ENCODE data around the gene CHRNE. TPM values are rescaled to one million over a fixed set of nuclear protein-coding genes. Genes with fewer than 3 reads are reported as not detected.
A peak's percentile ranks its signal among the peaks of the same experiment; 100 is the strongest.

CHRNE gene
- total and polyA plus RNA-seq, 8 donors = 0.56 to 4.9 (median 0.92) TPM

DNA sequence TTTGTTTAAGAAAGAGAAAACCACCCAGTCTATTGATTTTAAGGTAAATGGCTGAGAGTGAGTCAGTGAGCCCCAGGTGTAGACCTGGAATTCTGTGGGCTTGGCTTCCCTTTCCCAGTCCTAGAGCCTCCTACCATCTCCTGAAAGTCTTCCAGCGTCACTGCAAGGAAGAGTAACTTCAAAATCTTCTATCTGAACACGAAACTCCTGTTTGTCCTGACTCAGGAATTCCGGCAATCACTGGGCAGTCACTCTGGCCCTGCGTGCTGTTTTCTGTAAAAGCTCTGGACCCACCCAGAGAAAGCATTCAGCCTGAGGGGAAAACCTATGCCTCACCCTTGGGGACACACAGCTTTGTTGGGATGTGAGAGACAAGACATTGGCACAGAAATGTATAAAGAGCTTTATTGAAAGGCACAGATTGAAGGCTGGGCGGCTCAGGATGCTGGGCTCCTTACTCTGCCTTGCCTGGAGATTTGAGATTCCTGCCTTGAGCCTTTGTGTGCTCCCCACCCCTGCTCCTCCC, 53.8 kb downstream of the CHRNE start:
- TF ChIP-seq, protein P1, sequence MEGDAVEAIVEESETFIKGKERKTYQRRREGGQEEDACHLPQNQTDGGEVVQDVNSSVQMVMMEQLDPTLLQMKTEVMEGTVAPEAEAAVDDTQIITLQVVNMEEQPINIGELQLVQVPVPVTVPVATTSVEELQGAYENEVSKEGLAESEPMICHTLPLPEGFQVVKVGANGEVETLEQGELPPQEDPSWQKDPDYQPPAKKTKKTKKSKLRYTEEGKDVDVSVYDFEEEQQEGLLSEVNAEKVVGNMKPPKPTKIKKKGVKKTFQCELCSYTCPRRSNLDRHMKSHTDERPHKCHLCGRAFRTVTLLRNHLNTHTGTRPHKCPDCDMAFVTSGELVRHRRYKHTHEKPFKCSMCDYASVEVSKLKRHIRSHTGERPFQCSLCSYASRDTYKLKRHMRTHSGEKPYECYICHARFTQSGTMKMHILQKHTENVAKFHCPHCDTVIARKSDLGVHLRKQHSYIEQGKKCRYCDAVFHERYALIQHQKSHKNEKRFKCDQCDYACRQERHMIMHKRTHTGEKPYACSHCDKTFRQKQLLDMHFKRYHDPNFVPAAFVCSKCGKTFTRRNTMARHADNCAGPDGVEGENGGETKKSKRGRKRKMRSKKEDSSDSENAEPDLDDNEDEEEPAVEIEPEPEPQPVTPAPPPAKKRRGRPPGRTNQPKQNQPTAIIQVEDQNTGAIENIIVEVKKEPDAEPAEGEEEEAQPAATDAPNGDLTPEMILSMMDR (IDR thresholded peaks at IDR 0.05) = no peak
- Histone ChIP-seq H3K9me3 (no peaks in the 10 kb centered on the region), H3K27ac (peak overlapping the region in 1 of 2 donors; percentile 53), H3K27me3 (no peaks in the 10 kb centered on the region), H3K4me3 (no peak overlapping the region), H3K4me1 (peaks cover 12 to 78% of the 10 kb centered on the region in 2 donors), H3K36me3 (no peaks in the 10 kb centered on the region)
- ATAC-seq (peak; percentile 25), DNase-seq (no peak)
- intact Hi-C loops (cut with DNase I) = no loop called here

Other genes with a start within 250 kb of the CHRNE start
- gene PELP1, start 199.0 kb downstream of the CHRNE start, total RNA-seq = 10 to 100 TPM; 42.2 to 48.8 TPM
- gene PELP1, start 199.0 kb downstream of the CHRNE start, polyA plus RNA-seq (ENCODE audit: insufficient read length in 6 of 6) = 10 to 100 TPM; 45.9 to 55.1 (median 46.7) TPM
- 100 to 1,000 TPM in 1 of 2 donors, 10 to 100 TPM in 1; 91.8 to 240 TPM for gene ARRB2, start 192.5 kb downstream of the CHRNE start, total RNA-seq
- 10 to 100 TPM; 41.3 to 55.8 (median 47.0) TPM for gene ARRB2, start 192.5 kb downstream of the CHRNE start, polyA plus RNA-seq (ENCODE audit: insufficient read length in 6 of 6)
- 10 to 100 TPM; 22.6 to 23.6 TPM for gene MED11, start 171.7 kb downstream of the CHRNE start, total RNA-seq
- 10 to 100 TPM; 19.9 to 26.5 (median 22.9) TPM for gene MED11, start 171.7 kb downstream of the CHRNE start, polyA plus RNA-seq (ENCODE audit: insufficient read length in 6 of 6)
- gene ZMYND15, start 163.3 kb downstream of the CHRNE start, total RNA-seq = 1 to 10 TPM; 4.1 to 5.2 TPM
- gene ZMYND15, start 163.3 kb downstream of the CHRNE start, polyA plus RNA-seq (ENCODE audit: insufficient read length in 6 of 6) = under 1 TPM; 0.34 to 0.84 (median 0.51) TPM
- gene CXCL16, start 163.2 kb downstream of the CHRNE start, total RNA-seq = 100 to 1,000 TPM; 122 to 147 TPM
- gene CXCL16, start 163.2 kb downstream of the CHRNE start, polyA plus RNA-seq (ENCODE audit: insufficient read length in 6 of 6) = 10 to 100 TPM; 14.2 to 20.8 (median 15.2) TPM
- not detected for gene TM4SF5, start 131.2 kb downstream of the CHRNE start, total RNA-seq
- gene TM4SF5, start 131.2 kb downstream of the CHRNE start, polyA plus RNA-seq (ENCODE audit: insufficient read length in 6 of 6) = not detected
- gene VMO1, start 116.7 kb downstream of the CHRNE start, total RNA-seq = 1 to 10 TPM; 2.1 to 6.0 TPM
- 1 to 10 TPM in 1 of 6 donors, under 1 TPM in 5; 0.22 to 1.0 (median 0.34) TPM for gene VMO1, start 116.7 kb downstream of the CHRNE start, polyA plus RNA-seq (ENCODE audit: insufficient read length in 6 of 6)
- gene GLTPD2, start 114.1 kb downstream of the CHRNE start, total RNA-seq = not detected
- gene GLTPD2, start 114.1 kb downstream of the CHRNE start, polyA plus RNA-seq (ENCODE audit: insufficient read length in 6 of 6) = 1 to 10 TPM in 3 of 6 donors, under 1 TPM in 3; 0.59 to 1.5 (median 0.99) TPM
- gene PSMB6, start 106.9 kb downstream of the CHRNE start, total RNA-seq = 100 to 1,000 TPM; 102 to 129 TPM
- gene PSMB6, start 106.9 kb downstream of the CHRNE start, polyA plus RNA-seq (ENCODE audit: insufficient read length in 6 of 6) = 100 to 1,000 TPM in 3 of 6 donors, 10 to 100 TPM in 3; 91.9 to 113 (median 99.6) TPM
- gene PLD2, start 95.9 kb downstream of the CHRNE start, total RNA-seq = 10 to 100 TPM; 30.0 to 34.7 TPM
- gene PLD2, start 95.9 kb downstream of the CHRNE start, polyA plus RNA-seq (ENCODE audit: insufficient read length in 6 of 6) = 10 to 100 TPM; 57.5 to 70.0 (median 61.8) TPM
- 10 to 100 TPM; 84.1 to 85.4 TPM for gene MINK1, start 69.8 kb downstream of the CHRNE start, total RNA-seq
- 10 to 100 TPM; 53.5 to 77.7 (median 64.0) TPM for gene MINK1, start 69.8 kb downstream of the CHRNE start, polyA plus RNA-seq (ENCODE audit: insufficient read length in 6 of 6)
- gene C17orf107, start 3.6 kb downstream of the CHRNE start, total RNA-seq = 1 to 10 TPM; 2.0 to 5.3 TPM
- 1 to 10 TPM in 2 of 6 donors, under 1 TPM in 4; 0.63 to 1.5 (median 0.82) TPM for gene C17orf107, start 3.6 kb downstream of the CHRNE start, polyA plus RNA-seq (ENCODE audit: insufficient read length in 6 of 6)
- under 1 TPM; 0.31 to 0.96 TPM for gene GP1BA, start 29.2 kb upstream of the CHRNE start, total RNA-seq
- gene GP1BA, start 29.2 kb upstream of the CHRNE start, polyA plus RNA-seq (ENCODE audit: insufficient read length in 6 of 6) = 1 to 10 TPM; 2.8 to 3.7 (median 3.5) TPM
- 10 to 100 TPM; 58.6 to 70.5 TPM for gene SLC25A11, start 36.9 kb upstream of the CHRNE start, total RNA-seq
- 10 to 100 TPM; 38.4 to 56.2 (median 46.9) TPM for gene SLC25A11, start 36.9 kb upstream of the CHRNE start, polyA plus RNA-seq (ENCODE audit: insufficient read length in 6 of 6)
- 100 to 1,000 TPM; 102 to 108 TPM for gene RNF167, start 37.2 kb upstream of the CHRNE start, total RNA-seq
- gene RNF167, start 37.2 kb upstream of the CHRNE start, polyA plus RNA-seq (ENCODE audit: insufficient read length in 6 of 6) = 100 to 1,000 TPM; 101 to 126 (median 119) TPM
- gene PFN1, start 45.4 kb upstream of the CHRNE start, total RNA-seq = 100 to 1,000 TPM; 619 to 987 TPM
- gene PFN1, start 45.4 kb upstream of the CHRNE start, polyA plus RNA-seq (ENCODE audit: insufficient read length in 6 of 6) = 100 to 1,000 TPM; 337 to 506 (median 415) TPM
- gene ENO3, start 48.0 kb upstream of the CHRNE start, total RNA-seq = 10 to 100 TPM; 15.0 to 15.9 TPM
- gene ENO3, start 48.0 kb upstream of the CHRNE start, polyA plus RNA-seq (ENCODE audit: insufficient read length in 6 of 6) = 10 to 100 TPM; 10.7 to 22.4 (median 15.6) TPM
- 10 to 100 TPM; 47.2 to 59.3 TPM for gene SPAG7, start 64.7 kb upstream of the CHRNE start, total RNA-seq
- gene SPAG7, start 64.7 kb upstream of the CHRNE start, polyA plus RNA-seq (ENCODE audit: insufficient read length in 6 of 6) = 10 to 100 TPM; 73.4 to 78.6 (median 75.2) TPM
- 10 to 100 TPM; 51.3 to 64.9 TPM for gene CAMTA2, start 84.6 kb upstream of the CHRNE start, total RNA-seq
- gene CAMTA2, start 84.6 kb upstream of the CHRNE start, polyA plus RNA-seq (ENCODE audit: insufficient read length in 6 of 6) = 10 to 100 TPM; 28.6 to 40.8 (median 33.3) TPM
- gene INCA1, start 94.4 kb upstream of the CHRNE start, total RNA-seq = 1 to 10 TPM; 1.0 to 2.4 TPM
- 10 to 100 TPM in 2 of 6 donors, 1 to 10 TPM in 4; 8.1 to 11.5 (median 9.1) TPM for gene INCA1, start 94.4 kb upstream of the CHRNE start, polyA plus RNA-seq (ENCODE audit: insufficient read length in 6 of 6)
- 100 to 1,000 TPM; 205 to 239 TPM for gene KIF1C, start 94.9 kb upstream of the CHRNE start, total RNA-seq
- 10 to 100 TPM; 48.9 to 75.0 (median 65.9) TPM for gene KIF1C, start 94.9 kb upstream of the CHRNE start, polyA plus RNA-seq (ENCODE audit: insufficient read length in 6 of 6)
- gene SLC52A1, start 132.3 kb upstream of the CHRNE start, total RNA-seq = under 1 TPM; 0.58 to 0.73 TPM
- gene SLC52A1, start 132.3 kb upstream of the CHRNE start, polyA plus RNA-seq (ENCODE audit: insufficient read length in 6 of 6) = under 1 TPM; 0.13 to 0.34 (median 0.25) TPM
- 1 to 10 TPM; 4.9 to 5.7 TPM for gene ZFP3, start 175.4 kb upstream of the CHRNE start, total RNA-seq
- 10 to 100 TPM in 1 of 6 donors, 1 to 10 TPM in 5; 8.7 to 10.3 (median 9.5) TPM for gene ZFP3, start 175.4 kb upstream of the CHRNE start, polyA plus RNA-seq (ENCODE audit: insufficient read length in 6 of 6)
- 10 to 100 TPM in 1 of 2 donors, 1 to 10 TPM in 1; 7.7 to 12.5 TPM for gene ZNF232, start 208.8 kb upstream of the CHRNE start, total RNA-seq
- gene ZNF232, start 208.8 kb upstream of the CHRNE start, polyA plus RNA-seq (ENCODE audit: insufficient read length in 6 of 6) = 10 to 100 TPM; 16.9 to 50.6 (median 42.3) TPM
- under 1 TPM; 0.15 to 0.21 TPM for gene USP6, start 212.9 kb upstream of the CHRNE start, total RNA-seq
- gene USP6, start 212.9 kb upstream of the CHRNE start, polyA plus RNA-seq (ENCODE audit: insufficient read length in 6 of 6) = 10 to 100 TPM in 3 of 6 donors, 1 to 10 TPM in 3; 2.0 to 16.5 (median 11.4) TPM

Measured in left lung (tissue), 10 donors.